ENCODE data around the gene RINL.

The RINL gene

GRCh38 chr19:38877781-38878574 is at the start of gene RINL:
Gene RINL, minus strand, starts transcription at chr19:38878275. Its CDS starts 1,533 bp downstream, at chr19:38876742.
- DNase-seq: peak; percentile 73
- Mint-ChIP-seq H3K27ac (peak within 1 kb of the TSS; percentile 97), H3K36me3 (ENCODE audit: low read depth) (peaks cover 5% of the 10 kb centered on the region), H3K4me3 (peak within 1 kb of the TSS; percentile 86), H3K4me1 (peaks cover 32% of the 10 kb centered on the region), H3K27me3 (no peaks in the 10 kb centered on the region), H3K9me3 (no peaks in the 10 kb centered on the region)
- peak; percentile 93 for ATAC-seq

GRCh38 chr19:38924388-38924787 is 46.3 kb upstream of the RINL start:
- no peaks in the 10 kb centered on the region for H3K9me3 Mint-ChIP-seq
- no peaks in the 10 kb centered on the region for H3K27me3 Mint-ChIP-seq
- DNase-seq: no peak
- H3K27ac Mint-ChIP-seq: no peak overlapping the region
- peaks cover 27% of the 10 kb centered on the region for H3K36me3 Mint-ChIP-seq (ENCODE audit: low read depth)
- H3K4me3 Mint-ChIP-seq: no peak overlapping the region
- ATAC-seq: no peak
- H3K4me1 Mint-ChIP-seq: peaks cover 12% of the 10 kb centered on the region

- DNase-seq (no peak), ATAC-seq (no peak)
- Mint-ChIP-seq H3K36me3 (ENCODE audit: low read depth) (peaks cover 23% of the 10 kb centered on the region), H3K4me3 (no peak overlapping the region), H3K27me3 (no peaks in the 10 kb centered on the region), H3K4me1 (no peaks in the 10 kb centered on the region), H3K9me3 (no peaks in the 10 kb centered on the region), H3K27ac (no peak overlapping the region)
Observed at GRCh38 chr19:38922482-38922881, 44.4 kb upstream of the RINL start.

GRCh38 chr19:38921420-38922274 is 43.6 kb upstream of the RINL start:
- ATAC-seq (no peak), DNase-seq (no peak)
- Mint-ChIP-seq H3K27me3 (no peaks in the 10 kb centered on the region), H3K27ac (no peak overlapping the region), H3K36me3 (ENCODE audit: low read depth) (peaks cover 23% of the 10 kb centered on the region), H3K9me3 (no peaks in the 10 kb centered on the region), H3K4me3 (no peak overlapping the region), H3K4me1 (no peaks in the 10 kb centered on the region)

GRCh38 chr19:38920602-38921419 is 42.7 kb upstream of the RINL start:
- ATAC-seq: peak; percentile 8
- Mint-ChIP-seq H3K4me3 (no peak overlapping the region), H3K9me3 (no peaks in the 10 kb centered on the region), H3K4me1 (no peaks in the 10 kb centered on the region), H3K36me3 (ENCODE audit: low read depth) (peaks cover 23% of the 10 kb centered on the region), H3K27me3 (no peaks in the 10 kb centered on the region), H3K27ac (no peak overlapping the region)
- no peak for DNase-seq

- Mint-ChIP-seq H3K36me3 (ENCODE audit: low read depth) (peaks cover 18% of the 10 kb centered on the region), H3K9me3 (no peaks in the 10 kb centered on the region), H3K27ac (no peak overlapping the region), H3K27me3 (no peaks in the 10 kb centered on the region), H3K4me1 (no peaks in the 10 kb centered on the region), H3K4me3 (no peak overlapping the region)
- ATAC-seq (no peak), DNase-seq (no peak)
Observed at GRCh38 chr19:38919837-38920601, 41.9 kb upstream of the RINL start.

GRCh38 chr19:38918526-38918925 is 40.5 kb upstream of the RINL start:
- Mint-ChIP-seq H3K4me3 (no peak overlapping the region), H3K27me3 (no peaks in the 10 kb centered on the region), H3K36me3 (ENCODE audit: low read depth) (peaks cover 12% of the 10 kb centered on the region), H3K27ac (no peak overlapping the region), H3K4me1 (peaks cover 2% of the 10 kb centered on the region), H3K9me3 (no peaks in the 10 kb centered on the region)
- no peak for ATAC-seq
- DNase-seq: no peak

GRCh38 chr19:38917921-38918491 is 39.9 kb upstream of the RINL start:
- Mint-ChIP-seq H3K27me3 (no peaks in the 10 kb centered on the region), H3K9me3 (no peaks in the 10 kb centered on the region), H3K4me3 (no peak overlapping the region), H3K4me1 (peaks cover 4% of the 10 kb centered on the region), H3K27ac (no peak overlapping the region), H3K36me3 (ENCODE audit: low read depth) (peaks cover 12% of the 10 kb centered on the region)
- no peak for ATAC-seq
- no peak for DNase-seq

- Mint-ChIP-seq H3K36me3 (ENCODE audit: low read depth) (peaks cover 11% of the 10 kb centered on the region), H3K4me1 (peaks cover 9% of the 10 kb centered on the region), H3K9me3 (no peaks in the 10 kb centered on the region), H3K4me3 (no peak overlapping the region), H3K27ac (no peak overlapping the region), H3K27me3 (no peaks in the 10 kb centered on the region)
- DNase-seq: no peak
- no peak for ATAC-seq
Observed at GRCh38 chr19:38917516-38917915, 39.4 kb upstream of the RINL start.

GRCh38 chr19:38915329-38916321 is 37.5 kb upstream of the RINL start:
- H3K9me3 Mint-ChIP-seq: no peaks in the 10 kb centered on the region
- H3K27me3 Mint-ChIP-seq: no peaks in the 10 kb centered on the region
- ATAC-seq (no peak), DNase-seq (no peak)
- no peak overlapping the region for H3K4me3 Mint-ChIP-seq
- no peak overlapping the region for H3K27ac Mint-ChIP-seq
- H3K4me1 Mint-ChIP-seq: peaks cover 11% of the 10 kb centered on the region
- no peaks in the 10 kb centered on the region for H3K36me3 Mint-ChIP-seq (ENCODE audit: low read depth)

GRCh38 chr19:38913958-38914357 is 35.9 kb upstream of the RINL start:
- no peak overlapping the region for H3K27ac Mint-ChIP-seq
- no peaks in the 10 kb centered on the region for H3K9me3 Mint-ChIP-seq
- no peaks in the 10 kb centered on the region for H3K27me3 Mint-ChIP-seq
- H3K4me1 Mint-ChIP-seq: peaks cover 11% of the 10 kb centered on the region
- no peak overlapping the region for H3K4me3 Mint-ChIP-seq
- no peak for ATAC-seq
- DNase-seq: no peak
- no peaks in the 10 kb centered on the region for H3K36me3 Mint-ChIP-seq (ENCODE audit: low read depth)

- Mint-ChIP-seq H3K4me3 (no peak overlapping the region), H3K27me3 (no peaks in the 10 kb centered on the region), H3K27ac (peak overlapping the region; percentile 33), H3K9me3 (no peaks in the 10 kb centered on the region), H3K4me1 (peaks cover 12% of the 10 kb centered on the region), H3K36me3 (ENCODE audit: low read depth) (peaks cover 2% of the 10 kb centered on the region)
- ATAC-seq: peak; percentile 47
- no peak for DNase-seq
Observed at GRCh38 chr19:38912600-38913514, 34.8 kb upstream of the RINL start.
